CD14-positive monocyte (primary cell): ENCODE measurements around the gene PCDHA5. TPM values are rescaled to one million over a fixed set of nuclear protein-coding genes. Genes with fewer than 3 reads are reported as not detected.
"Not testable (repeated sequence)": the region's sequence is repeated elsewhere in the genome, so short reads cannot be mapped to it uniquely, and the experiment has no call there.

Experiments used
- DNase-seq, 3 donors: peaks; one replicate each; pipeline ENCODE4 v3.0.0-alpha.2; 2011 to 2022
- H2AFZ ChIP-seq: 2 replicates; pipeline ENCODE4 v1.6.0; 2012; ENCODE audit warnings: mild to moderate bottlenecking, low read depth, low read length, inconsistent platforms; ENCODE audit not compliant: insufficient read depth, poor library complexity, severe bottlenecking
- H3K27ac ChIP-seq, 2 donors: 1 replicate in 1 of 2; 2 replicates in 1 of 2; pipeline ENCODE4 v1.5.1; 2012 to 2013; ENCODE audit warnings: low read length in 2 of 2, control low read depth in 1 of 2, inconsistent platforms in 1 of 2, low read depth in 1 of 2, mild to moderate bottlenecking in 1 of 2
- H3K27me3 ChIP-seq, 2 donors: one replicate each; pipeline versions ENCODE4 v1.6.0 to v1.6.1; 2011 to 2013; ENCODE audit warnings: low read length in 2 of 2; ENCODE audit not compliant: control insufficient read depth in 2 of 2, insufficient read depth in 2 of 2
- H3K36me3 ChIP-seq, 2 donors: replicated peaks in 1 of 2; 1 replicate in 1 of 2; 2 replicates in 1 of 2; pipeline versions ENCODE4 v1.5.1 to v1.6.1; 2012 to 2013; ENCODE audit warnings: low read length in 2 of 2, control low read depth in 1 of 2, inconsistent platforms in 1 of 2, mild to moderate bottlenecking in 1 of 2; ENCODE audit not compliant: insufficient read depth in 2 of 2, control insufficient read depth in 1 of 2
- H3K4me1 ChIP-seq, 2 donors: 1 replicate in 1 of 2; 2 replicates in 1 of 2; pipeline versions ENCODE4 v1.5.1 to v1.6.1; 2012 to 2013; ENCODE audit warnings: low read length in 2 of 2, control low read depth in 1 of 2, inconsistent platforms in 1 of 2, mild to moderate bottlenecking in 1 of 2, moderate library complexity in 1 of 2; ENCODE audit not compliant: insufficient read depth in 2 of 2, control insufficient read depth in 1 of 2
- H3K4me2 ChIP-seq: replicated peaks from 2 replicates; pipeline ENCODE3; 2012; ENCODE audit warnings: low read length, moderate library complexity, mild to moderate bottlenecking; ENCODE audit not compliant: poor library complexity, severe bottlenecking; ENCODE audit errors: extremely low read depth
- H3K4me3 ChIP-seq, 3 experiments: fragments of 200-600 bp in 1 of 3; sonication (generic) in 1 of 3; replicated peaks in 1 of 3; 1 replicate in 2 of 3; 2 replicates in 1 of 3; pipeline ENCODE4 v1.5.1; 2011 to 2013; ENCODE audit warnings: low read length in 3 of 3, mild to moderate bottlenecking in 3 of 3, control low read depth in 2 of 3, low read depth in 2 of 3, inconsistent platforms in 1 of 3, moderate library complexity in 1 of 3
- H3K79me2 ChIP-seq: 2 replicates; pipeline ENCODE4 v1.6.0; 2012; ENCODE audit warnings: mild to moderate bottlenecking, control low read depth, inconsistent platforms, low read length, moderate library complexity; ENCODE audit not compliant: insufficient read depth
- H3K9ac ChIP-seq: 2 replicates; pipeline ENCODE4 v1.6.0; 2017; ENCODE audit warnings: low read length, mild to moderate bottlenecking; ENCODE audit not compliant: insufficient read depth, poor library complexity, severe bottlenecking
- H3K9me3 ChIP-seq, 2 donors: replicated peaks in 1 of 2; 1 replicate in 1 of 2; 2 replicates in 1 of 2; pipeline versions ENCODE4 v1.5.1 to v1.6.1; 2012 to 2013; ENCODE audit warnings: low read length in 2 of 2, control low read depth in 1 of 2; ENCODE audit not compliant: control insufficient read depth in 1 of 2, insufficient read depth in 1 of 2
- H4K20me1 ChIP-seq: 2 replicates; pipeline ENCODE4 v1.6.0; 2012; ENCODE audit warnings: mild to moderate bottlenecking, low read length, control low read depth, moderate library complexity; ENCODE audit not compliant: insufficient read depth
- H3K27ac Mint-ChIP-seq, 7 donors: one replicate each; pipeline ENCODE4 v1.8.0; 2020; ENCODE audit warnings: mild to moderate bottlenecking in 7 of 7, mixed read lengths in 7 of 7, moderate library complexity in 6 of 7, inconsistent platforms in 2 of 7
- H3K27me3 Mint-ChIP-seq, 3 donors: one replicate each; pipeline ENCODE4 v1.8.0; 2021 to 2022; ENCODE audit warnings: low read depth in 3 of 3, mild to moderate bottlenecking in 3 of 3, mixed read lengths in 3 of 3, moderate library complexity in 3 of 3, inconsistent platforms in 1 of 3
- H3K36me3 Mint-ChIP-seq, 2 donors: one replicate each; pipeline ENCODE4 v1.8.0; 2020; ENCODE audit warnings: mixed read lengths in 2 of 2, inconsistent platforms in 1 of 2, mild to moderate bottlenecking in 1 of 2
- H3K4me1 Mint-ChIP-seq: one replicate; pipeline ENCODE4 v1.8.0; 2020; ENCODE audit warnings: mild to moderate bottlenecking, mixed read lengths
- H3K4me3 Mint-ChIP-seq, 2 donors: one replicate each; pipeline ENCODE4 v1.8.0; 2020; ENCODE audit warnings: mild to moderate bottlenecking in 2 of 2, mixed read lengths in 2 of 2, moderate library complexity in 1 of 2
- H3K9me3 Mint-ChIP-seq, 7 donors: one replicate each; pipeline ENCODE4 v1.8.0; 2020 to 2022; ENCODE audit warnings: mixed read lengths in 7 of 7, mild to moderate bottlenecking in 6 of 7, moderate library complexity in 6 of 7, inconsistent platforms in 2 of 7
- WGBS: methylation state at CpG from one replicate; pipeline ENCODE4 v1.1.5; 2013; ENCODE audit warnings: missing lambda C conversion rate; ENCODE audit not compliant: insufficient coverage; 5-methylcytosine and 5-hydroxymethylcytosine counted together
- intact Hi-C, 2 donors: fragments of 100-400 bp; cut with micrococcal nuclease; formaldehyde crosslinking; loops; one replicate each; pipeline versions ENCODE4 v1.15.0 to v1.15.1; 2023
- polyA plus RNA-seq, 3 donors: library from polyadenylated mRNA; depleted of rRNA in 1 of 3; unstranded in 2 of 3; stranded (reverse) in 1 of 3; fragments of 300-500 nt in 2 of 3; fragments of >200 nt in 1 of 3; fragmentation: Illumina TruSeq in 2 of 3; gene quantifications; 1 replicate in 2 of 3; 2 replicates in 1 of 3; pipeline ENCODE4 v1.2.3, GENCODE V29; 2012 to 2021
- TF ChIP-seq, protein P1 (sequence below): fragments of 200-600 bp; IDR thresholded peaks from one replicate; pipeline ENCODE4 v1.8.0; 2022; ENCODE audit warnings: antibody characterized with exemption, mild to moderate bottlenecking

The PCDHA5 gene
- polyA plus RNA-seq, 3 donors, result not detected

DNA sequence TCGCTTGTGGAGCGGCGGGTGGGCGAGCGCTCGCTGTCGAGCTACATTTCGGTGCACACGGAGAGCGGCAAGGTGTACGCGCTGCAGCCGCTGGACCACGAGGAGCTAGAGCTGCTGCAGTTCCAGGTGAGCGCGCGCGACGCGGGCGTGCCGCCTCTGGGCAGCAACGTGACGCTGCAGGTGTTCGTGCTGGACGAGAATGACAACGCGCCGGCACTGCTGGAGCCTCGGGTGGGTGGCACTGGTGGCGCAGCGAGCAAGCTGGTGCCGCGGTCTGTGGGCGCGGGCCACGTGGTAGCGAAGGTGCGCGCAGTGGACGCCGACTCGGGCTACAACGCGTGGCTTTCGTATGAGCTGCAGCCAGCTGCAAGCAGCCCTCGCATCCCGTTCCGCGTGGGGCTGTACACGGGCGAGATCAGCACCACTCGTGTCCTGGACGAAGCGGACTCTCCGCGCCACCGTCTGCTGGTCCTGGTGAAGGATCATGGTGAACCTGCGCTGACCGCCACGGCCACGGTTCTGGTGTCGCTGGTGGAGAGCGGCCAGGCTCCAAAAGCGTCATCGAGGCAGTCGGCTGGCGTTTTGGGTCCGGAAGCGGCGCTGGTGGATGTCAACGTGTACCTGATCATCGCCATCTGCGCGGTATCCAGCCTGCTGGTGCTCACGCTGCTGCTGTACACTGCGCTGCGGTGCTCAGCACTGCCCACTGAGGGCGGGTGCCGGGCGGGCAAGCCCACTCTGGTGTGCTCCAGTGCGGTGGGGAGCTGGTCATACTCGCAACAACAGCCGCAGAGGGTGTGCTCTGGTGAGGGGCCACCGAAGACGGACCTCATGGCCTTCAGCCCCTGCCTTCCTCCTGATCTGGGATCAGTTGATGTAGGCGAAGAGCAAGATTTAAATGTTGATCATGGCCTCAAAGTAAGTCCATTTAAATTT lies 21.7 kb downstream of the PCDHA5 start:
- H3K36me3 Mint-ChIP-seq, result no peaks in the 10 kb centered on the region
- peaks cover 4 to 20% (median 7%) of the 10 kb centered on the region in 3 donors for H3K27me3 Mint-ChIP-seq
- H3K27me3 ChIP-seq, result peaks cover 0 to 3% of the 10 kb centered on the region in 2 donors

DNA sequence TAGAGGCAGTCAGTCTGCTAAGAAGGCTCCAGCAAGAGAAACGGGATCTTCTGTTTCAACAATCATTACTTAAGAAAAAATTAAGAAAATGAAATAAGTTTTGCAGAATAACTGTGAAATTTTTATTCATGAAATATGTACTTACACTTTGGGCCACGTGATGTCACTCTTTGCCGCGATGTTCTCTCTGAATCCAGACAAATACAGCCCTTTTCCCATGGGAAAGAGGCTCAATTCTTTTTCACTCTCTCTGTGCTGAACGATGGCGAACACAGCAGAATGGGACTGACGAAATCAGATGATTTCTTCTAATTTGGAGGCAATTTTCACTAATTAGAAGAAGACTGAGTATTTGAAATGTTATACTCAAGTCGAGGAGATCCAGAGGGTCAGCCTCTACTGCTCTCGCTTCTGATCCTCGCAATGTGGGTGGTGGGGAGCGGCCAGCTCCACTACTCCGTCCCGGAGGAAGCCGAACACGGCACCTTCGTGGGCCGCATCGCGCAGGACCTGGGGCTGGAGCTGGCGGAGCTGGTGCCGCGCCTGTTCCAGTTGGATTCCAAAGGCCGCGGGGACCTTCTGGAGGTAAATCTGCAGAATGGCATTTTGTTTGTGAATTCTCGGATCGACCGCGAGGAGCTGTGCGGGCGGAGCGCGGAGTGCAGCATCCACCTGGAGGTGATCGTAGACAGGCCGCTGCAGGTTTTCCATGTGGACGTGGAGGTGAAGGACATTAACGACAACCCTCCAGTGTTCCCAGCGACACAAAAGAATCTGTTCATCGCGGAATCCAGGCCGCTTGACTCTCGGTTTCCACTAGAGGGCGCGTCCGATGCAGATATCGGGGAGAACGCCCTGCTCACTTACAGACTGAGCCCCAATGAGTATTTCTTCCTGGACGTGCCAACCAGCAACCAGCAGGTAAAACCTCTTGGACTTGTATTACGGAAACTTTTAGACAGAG lies 27.0 kb downstream of the PCDHA5 start, which contains the start of gene PCDHA9:
Gene PCDHA9 (plus strand): TSS at position 244 of the 964 bp plus-strand sequence. CDS start 114 bp downstream, at position 358.
- peaks cover 19 to 48% (median 24%) of the 10 kb centered on the region in 7 donors for H3K9me3 Mint-ChIP-seq
- H2AFZ ChIP-seq, H3K27me3 ChIP-seq, H3K36me3 Mint-ChIP-seq, H3K79me2 ChIP-seq, H3K4me1 Mint-ChIP-seq, H4K20me1 ChIP-seq, H3K4me2 ChIP-seq, H3K36me3 ChIP-seq, intact Hi-C loops, H3K4me3 ChIP-seq, H3K27me3 Mint-ChIP-seq, H3K27ac ChIP-seq, H3K4me1 ChIP-seq, H3K9ac ChIP-seq, DNase-seq: not testable (repeated sequence)
- H3K4me3 Mint-ChIP-seq, result peak within 1 kb of the TSS in 1 of 2 donors; percentile 3
- peak within 1 kb of the TSS in 1 of 7 donors; percentile 41 for H3K27ac Mint-ChIP-seq
- 26% methylated on average over 22 of the region's 48 CpGs for WGBS
- peaks cover 32 to 43% of the 10 kb centered on the region in 2 donors for H3K9me3 ChIP-seq

More for the DNA sequence above, 21.7 kb downstream of the PCDHA5 start:
- H3K36me3 ChIP-seq, result no peaks in the 10 kb centered on the region
- H2AFZ ChIP-seq, result no peak overlapping the region
- DNase-seq, result no peak
- TF ChIP-seq, protein P1, sequence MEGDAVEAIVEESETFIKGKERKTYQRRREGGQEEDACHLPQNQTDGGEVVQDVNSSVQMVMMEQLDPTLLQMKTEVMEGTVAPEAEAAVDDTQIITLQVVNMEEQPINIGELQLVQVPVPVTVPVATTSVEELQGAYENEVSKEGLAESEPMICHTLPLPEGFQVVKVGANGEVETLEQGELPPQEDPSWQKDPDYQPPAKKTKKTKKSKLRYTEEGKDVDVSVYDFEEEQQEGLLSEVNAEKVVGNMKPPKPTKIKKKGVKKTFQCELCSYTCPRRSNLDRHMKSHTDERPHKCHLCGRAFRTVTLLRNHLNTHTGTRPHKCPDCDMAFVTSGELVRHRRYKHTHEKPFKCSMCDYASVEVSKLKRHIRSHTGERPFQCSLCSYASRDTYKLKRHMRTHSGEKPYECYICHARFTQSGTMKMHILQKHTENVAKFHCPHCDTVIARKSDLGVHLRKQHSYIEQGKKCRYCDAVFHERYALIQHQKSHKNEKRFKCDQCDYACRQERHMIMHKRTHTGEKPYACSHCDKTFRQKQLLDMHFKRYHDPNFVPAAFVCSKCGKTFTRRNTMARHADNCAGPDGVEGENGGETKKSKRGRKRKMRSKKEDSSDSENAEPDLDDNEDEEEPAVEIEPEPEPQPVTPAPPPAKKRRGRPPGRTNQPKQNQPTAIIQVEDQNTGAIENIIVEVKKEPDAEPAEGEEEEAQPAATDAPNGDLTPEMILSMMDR, result no peak
- H3K4me2 ChIP-seq, result no peak overlapping the region
- H3K79me2 ChIP-seq, result no peaks in the 10 kb centered on the region
- no peaks in the 10 kb centered on the region for H3K4me1 ChIP-seq
- intact Hi-C loops, result no loop called here
- H4K20me1 ChIP-seq, result no peaks in the 10 kb centered on the region
- peaks cover 31 to 54% of the 10 kb centered on the region in 2 donors for H3K9me3 ChIP-seq
- WGBS, result 49% methylated on average over 84 of the region's 87 CpGs
- H3K4me3 ChIP-seq, result no peak overlapping the region
- H3K9ac ChIP-seq, result no peak overlapping the region
- no peak overlapping the region for H3K27ac ChIP-seq
- peaks cover 24 to 49% (median 32%) of the 10 kb centered on the region in 7 donors for H3K9me3 Mint-ChIP-seq
- H3K4me1 Mint-ChIP-seq, result no peaks in the 10 kb centered on the region
- H3K4me3 Mint-ChIP-seq, result peak overlapping the region in 1 of 2 donors; percentile 7
- H3K27ac Mint-ChIP-seq, result no peak overlapping the region

DNA sequence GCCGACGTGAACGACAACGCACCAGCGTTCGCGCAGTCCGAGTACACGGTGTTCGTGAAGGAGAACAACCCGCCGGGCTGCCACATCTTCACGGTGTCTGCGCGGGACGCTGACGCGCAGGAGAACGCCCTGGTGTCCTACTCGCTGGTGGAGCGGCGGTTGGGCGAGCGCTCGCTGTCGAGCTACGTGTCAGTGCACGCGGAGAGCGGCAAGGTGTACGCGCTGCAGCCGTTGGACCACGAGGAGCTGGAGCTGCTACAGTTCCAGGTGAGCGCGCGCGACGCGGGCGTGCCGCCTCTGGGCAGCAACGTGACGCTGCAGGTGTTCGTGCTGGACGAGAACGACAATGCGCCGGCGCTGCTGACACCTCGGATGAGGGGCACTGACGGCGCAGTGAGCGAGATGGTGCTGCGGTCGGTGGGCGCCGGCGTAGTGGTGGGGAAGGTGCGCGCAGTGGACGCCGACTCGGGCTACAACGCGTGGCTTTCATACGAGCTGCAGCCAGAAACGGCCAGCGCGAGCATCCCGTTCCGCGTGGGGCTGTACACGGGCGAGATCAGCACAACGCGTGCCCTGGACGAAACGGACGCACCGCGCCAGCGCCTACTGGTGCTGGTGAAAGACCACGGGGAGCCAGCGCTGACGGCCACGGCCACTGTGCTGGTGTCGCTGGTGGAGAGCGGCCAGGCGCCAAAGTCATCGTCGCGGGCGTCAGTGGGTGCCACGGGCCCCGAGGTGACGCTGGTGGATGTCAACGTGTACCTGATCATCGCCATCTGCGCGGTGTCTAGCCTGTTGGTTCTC lies 28.6 kb downstream of the PCDHA5 start:
- H3K27ac ChIP-seq, H2AFZ ChIP-seq, H3K4me1 ChIP-seq, intact Hi-C loops, H3K36me3 ChIP-seq, H3K4me1 Mint-ChIP-seq, H3K9ac ChIP-seq, H3K79me2 ChIP-seq, H3K27me3 ChIP-seq, H3K27ac Mint-ChIP-seq, H3K4me3 ChIP-seq, H3K36me3 Mint-ChIP-seq, H4K20me1 ChIP-seq, H3K4me3 Mint-ChIP-seq, DNase-seq, H3K4me2 ChIP-seq, H3K27me3 Mint-ChIP-seq: not testable (repeated sequence)
- H3K9me3 Mint-ChIP-seq, result peaks cover 19 to 51% (median 24%) of the 10 kb centered on the region in 7 donors
- 46% methylated on average over 101 of the region's 101 CpGs for WGBS
- H3K9me3 ChIP-seq, result peaks cover 31 to 45% of the 10 kb centered on the region in 2 donors
